ENCODE data around the gene AP5S1. TPM values are rescaled to one million over a fixed set of nuclear protein-coding genes. Genes with fewer than 3 reads are reported as not detected.

AP5S1 gene
- total RNA-seq, 1 experiment from 2014 or later = 17.7 TPM

DNA sequence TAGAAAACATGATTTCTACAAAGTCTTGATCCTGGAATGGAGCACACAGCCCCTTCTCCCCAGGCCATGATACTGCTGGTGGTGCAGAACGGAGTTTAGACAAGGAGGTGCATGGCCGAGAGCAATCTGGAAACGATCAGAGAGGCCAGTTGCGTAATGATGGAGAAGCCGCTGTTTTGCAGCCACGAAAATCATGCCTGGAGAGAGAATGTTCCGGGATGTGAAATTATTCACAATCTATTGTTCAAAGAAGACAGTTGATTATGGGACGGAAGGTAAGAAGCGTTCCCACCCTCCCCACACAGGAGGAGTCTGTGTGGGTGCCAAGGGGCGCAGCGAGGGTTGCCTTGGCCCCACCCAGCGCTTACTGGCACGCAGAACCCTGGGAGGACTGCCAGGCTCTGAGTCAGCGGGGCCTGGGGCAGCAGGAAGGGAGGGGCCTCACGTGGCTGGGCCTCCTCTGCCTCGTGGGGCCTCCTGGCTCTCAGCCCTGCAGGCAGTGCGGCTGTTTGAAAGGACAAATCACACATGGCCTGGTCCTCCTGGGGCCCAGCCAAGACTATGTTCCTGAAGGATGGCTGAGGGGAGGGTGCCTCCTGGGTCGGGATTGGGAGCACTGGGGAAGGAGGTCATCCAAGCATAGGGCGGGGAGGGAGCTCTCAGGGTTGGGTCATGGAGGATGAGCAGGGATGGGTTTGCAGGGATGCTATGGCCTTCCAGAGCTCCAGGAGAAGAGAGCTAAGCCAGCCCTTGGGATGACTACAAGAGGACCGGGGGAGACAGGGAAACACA, 8.7 kb upstream of the AP5S1 start:
- H3K27ac ChIP-seq = peak overlapping the region; percentile 87
- peak; percentile 99 to 100 for DNase-seq (ENCODE audit: low read depth in 1 of 2, low spot score in 2 of 2)
- peak overlapping the region; percentile 21 for H3K4me3 ChIP-seq

GRCh38 chr20:3812259-3812681, 8.1 kb upstream of the AP5S1 start:
- Histone ChIP-seq H3K4me3 (no peak overlapping the region), H3K27ac (peak overlapping the region; percentile 87), H3K27me3 (replicated peaks) (no peaks in the 10 kb centered on the region), H3K36me3 (no peaks in the 10 kb centered on the region), H3K4me1 (replicated peaks) (peaks cover 36% of the 10 kb centered on the region), H3K9me3 (replicated peaks) (no peaks in the 10 kb centered on the region)
- no peak for DNase-seq (ENCODE audit: low read depth in 1 of 2, low spot score in 2 of 2)

More for the DNA sequence above, 8.7 kb upstream of the AP5S1 start:
- Histone ChIP-seq H3K36me3 (peaks cover under 1% of the 10 kb centered on the region; the same call in 1 of the 2 replicates), H3K9me3 (replicated peaks) (no peaks in the 10 kb centered on the region), H3K4me1 (replicated peaks) (peaks cover 42% of the 10 kb centered on the region), H3K27me3 (replicated peaks) (no peaks in the 10 kb centered on the region)

GRCh38 chr20:3812975-3813847, 7.1 kb upstream of the AP5S1 start:
- Histone ChIP-seq H3K27me3 (replicated peaks) (no peaks in the 10 kb centered on the region), H3K27ac (no peak overlapping the region), H3K9me3 (replicated peaks) (no peaks in the 10 kb centered on the region), H3K36me3 (no peaks in the 10 kb centered on the region), H3K4me3 (no peak overlapping the region), H3K4me1 (replicated peaks) (peaks cover 29% of the 10 kb centered on the region)
- no peak for DNase-seq (ENCODE audit: low read depth in 1 of 2, low spot score in 2 of 2)

GRCh38 chr20:3813848-3814581, 6.3 kb upstream of the AP5S1 start:
- H3K27ac ChIP-seq = no peak overlapping the region
- no peak for DNase-seq (ENCODE audit: low read depth in 1 of 2, low spot score in 2 of 2)
- H3K9me3 ChIP-seq (replicated peaks) = no peaks in the 10 kb centered on the region
- no peaks in the 10 kb centered on the region for H3K27me3 ChIP-seq (replicated peaks)
- peaks cover 33% of the 10 kb centered on the region for H3K4me1 ChIP-seq (replicated peaks)
- no peaks in the 10 kb centered on the region for H3K36me3 ChIP-seq
- no peak overlapping the region for H3K4me3 ChIP-seq

DNA sequence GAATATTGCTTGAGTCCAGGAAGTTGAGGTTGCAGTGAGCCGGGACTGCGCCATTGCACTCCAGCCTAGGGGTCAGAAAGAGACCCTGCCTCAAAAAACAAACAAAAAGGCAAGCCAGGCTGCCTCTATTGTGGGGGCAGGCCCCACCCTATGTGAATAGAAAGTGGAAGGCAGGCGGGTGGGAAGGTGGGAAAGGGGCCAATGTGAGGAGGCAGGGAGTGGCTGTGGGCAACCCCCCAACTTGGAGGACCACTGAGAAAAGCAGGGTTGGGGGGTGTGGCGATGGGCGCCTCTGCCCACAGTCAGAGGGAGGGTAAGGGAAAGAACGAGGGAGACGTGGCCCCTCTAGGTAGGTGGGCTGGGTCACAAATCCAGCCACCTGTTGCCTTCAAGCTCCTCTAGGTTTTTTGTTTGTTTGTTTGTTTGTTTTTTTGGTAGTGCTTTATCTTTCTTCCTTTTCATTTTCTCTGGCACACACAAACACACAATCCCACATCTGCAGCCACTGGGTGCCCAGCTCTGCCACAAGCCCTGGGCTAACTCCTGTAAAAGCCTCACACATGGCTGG, 5.3 kb upstream of the AP5S1 start:
- Histone ChIP-seq H3K9me3 (replicated peaks) (no peaks in the 10 kb centered on the region), H3K4me3 (no peak overlapping the region), H3K36me3 (no peaks in the 10 kb centered on the region), H3K27me3 (replicated peaks) (no peaks in the 10 kb centered on the region), H3K4me1 (replicated peaks) (peaks cover 40% of the 10 kb centered on the region), H3K27ac (no peak overlapping the region)
- DNase-seq (ENCODE audit: low read depth in 1 of 2, low spot score in 2 of 2) = no peak

GRCh38 chr20:3815703-3816315, 4.5 kb upstream of the AP5S1 start:
- H3K27me3 ChIP-seq (replicated peaks) = no peaks in the 10 kb centered on the region
- no peaks in the 10 kb centered on the region for H3K9me3 ChIP-seq (replicated peaks)
- peaks cover 5% of the 10 kb centered on the region; the same call in 1 of the 2 replicates for H3K36me3 ChIP-seq
- peaks cover 32% of the 10 kb centered on the region for H3K4me1 ChIP-seq (replicated peaks)
- no peak overlapping the region for H3K27ac ChIP-seq
- no peak for DNase-seq (ENCODE audit: low read depth in 1 of 2, low spot score in 2 of 2)
- H3K4me3 ChIP-seq = no peak overlapping the region

GRCh38 chr20:3818155-3819151, 1.9 kb upstream of the AP5S1 start:
- DNase-seq (ENCODE audit: low read depth in 1 of 2, low spot score in 2 of 2) = peak; percentile 78 to 87
- Histone ChIP-seq H3K9me3 (replicated peaks) (no peaks in the 10 kb centered on the region), H3K4me1 (replicated peaks) (peaks cover 22% of the 10 kb centered on the region), H3K27me3 (replicated peaks) (no peaks in the 10 kb centered on the region), H3K27ac (no peak overlapping the region), H3K36me3 (peaks cover 22% of the 10 kb centered on the region), H3K4me3 (no peak overlapping the region)

GRCh38 chr20:3819411-3820047, 818 bp upstream of the AP5S1 start:
- Histone ChIP-seq H3K4me3 (peak overlapping the region; percentile 92), H3K9me3 (replicated peaks) (no peaks in the 10 kb centered on the region), H3K4me1 (replicated peaks) (peaks cover 22% of the 10 kb centered on the region), H3K27ac (peak overlapping the region; percentile 99), H3K36me3 (peaks cover 33% of the 10 kb centered on the region), H3K27me3 (replicated peaks) (no peaks in the 10 kb centered on the region)
- no peak for DNase-seq (ENCODE audit: low read depth in 1 of 2, low spot score in 2 of 2)

- peaks cover 43% of the 10 kb centered on the region for H3K36me3 ChIP-seq
- H3K9me3 ChIP-seq (replicated peaks) = no peaks in the 10 kb centered on the region
- H3K4me1 ChIP-seq (replicated peaks) = peaks cover 22% of the 10 kb centered on the region
- no peak for DNase-seq (ENCODE audit: low read depth in 1 of 2, low spot score in 2 of 2)
- H3K4me3 ChIP-seq = peak overlapping the region; percentile 92
- no peaks in the 10 kb centered on the region for H3K27me3 ChIP-seq (replicated peaks)
- peak overlapping the region; percentile 99 for H3K27ac ChIP-seq
These were observed 767 bp downstream of the AP5S1 start for GRCh38 chr20:3820901-3821727.

DNA sequence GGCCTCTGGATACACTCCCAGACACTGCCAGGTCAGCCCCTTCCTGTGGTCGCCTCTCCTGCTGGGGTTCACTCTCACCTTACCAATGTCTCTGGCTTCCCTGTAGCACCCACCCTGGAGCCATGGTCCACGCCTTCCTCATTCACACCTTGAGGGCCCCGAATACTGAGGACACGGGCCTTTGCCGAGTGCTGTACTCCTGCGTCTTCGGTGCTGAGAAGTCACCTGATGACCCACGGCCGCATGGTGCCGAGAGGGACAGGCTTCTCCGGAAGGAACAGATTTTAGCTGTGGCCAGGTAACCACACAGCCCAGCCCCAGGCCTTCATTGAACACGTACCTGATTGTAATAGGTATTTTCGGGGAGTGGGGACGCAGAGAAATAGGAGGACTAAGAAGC, 1.6 kb downstream of the AP5S1 start:
- H3K9me3 ChIP-seq (replicated peaks) = no peaks in the 10 kb centered on the region
- H3K36me3 ChIP-seq = peaks cover 46% of the 10 kb centered on the region
- no peaks in the 10 kb centered on the region for H3K27me3 ChIP-seq (replicated peaks)
- H3K4me3 ChIP-seq = no peak overlapping the region
- H3K4me1 ChIP-seq (replicated peaks) = peaks cover 22% of the 10 kb centered on the region
- H3K27ac ChIP-seq = no peak overlapping the region
- DNase-seq (ENCODE audit: low read depth in 1 of 2, low spot score in 2 of 2) = no peak

- no peaks in the 10 kb centered on the region for H3K27me3 ChIP-seq (replicated peaks)
- H3K4me3 ChIP-seq = no peak overlapping the region
- H3K36me3 ChIP-seq = peaks cover 50% of the 10 kb centered on the region
- H3K27ac ChIP-seq = no peak overlapping the region
- no peak for DNase-seq (ENCODE audit: low read depth in 1 of 2, low spot score in 2 of 2)
- H3K4me1 ChIP-seq (replicated peaks) = peaks cover 13% of the 10 kb centered on the region
- H3K9me3 ChIP-seq (replicated peaks) = no peaks in the 10 kb centered on the region
These were observed 3.5 kb downstream of the AP5S1 start for GRCh38 chr20:3823881-3824280.
